Keratinocyte (primary cell): ENCODE results near the gene ANO2. TPM values are rescaled to one million over a fixed set of nuclear protein-coding genes. Genes with fewer than 3 reads are reported as not detected.

Experiments
- DNase-seq: peaks from one replicate; pipeline ENCODE4 v3.0.0-alpha.2; 2011; ENCODE audit warnings: low read depth, missing footprints, low spot score
- FAIRE-seq: peaks from 2 replicates; lab custom pipeline; 2011; peaks lifted over from hg19 to GRCh38; lab: Jason Lieb, UNC
- H2AFZ ChIP-seq: 2 replicates; pipeline ENCODE4 v1.6.0; 2012; ENCODE audit warnings: low read length, control low read depth, inconsistent platforms; ENCODE audit not compliant: control insufficient read depth
- H3K27ac ChIP-seq: 2 replicates; pipeline ENCODE4 v1.5.1; 2011; ENCODE audit warnings: low read length; ENCODE audit not compliant: control insufficient read depth, insufficient read depth
- H3K27me3 ChIP-seq: 3 replicates; pipeline ENCODE4 v1.6.0; 2011; ENCODE audit warnings: low read length; ENCODE audit not compliant: control insufficient read depth, insufficient read depth; ENCODE audit errors: extremely low read depth
- H3K36me3 ChIP-seq, 2 experiments: 2 replicates in 1 of 2; 3 replicates in 1 of 2; pipeline ENCODE4 v1.5.1; 2011; ENCODE audit warnings: low read length in 2 of 2, mild to moderate bottlenecking in 1 of 2; ENCODE audit not compliant: control insufficient read depth in 2 of 2, insufficient read depth in 2 of 2; ENCODE audit errors: extremely low read depth in 1 of 2
- H3K4me1 ChIP-seq: 3 replicates; pipeline ENCODE4 v1.5.1; 2011; ENCODE audit warnings: low read length; ENCODE audit not compliant: control insufficient read depth, insufficient read depth; ENCODE audit errors: extremely low read depth
- H3K4me2 ChIP-seq: 3 replicates; pipeline ENCODE4 v1.6.0; 2011; ENCODE audit warnings: low read depth, low read length; ENCODE audit not compliant: control insufficient read depth, insufficient read depth; ENCODE audit errors: extremely low read depth
- H3K4me3 ChIP-seq, 3 experiments: fragments of 200-600 bp in 1 of 3; sonication (generic) in 1 of 3; 2 replicates in 2 of 3; 3 replicates in 1 of 3; pipeline ENCODE4 v1.5.1; 2011 to 2016; ENCODE audit warnings: low read length in 3 of 3, mild to moderate bottlenecking in 3 of 3, control low read depth in 2 of 3, inconsistent platforms in 1 of 3, low read depth in 1 of 3, mixed read lengths in 1 of 3, mixed run types in 1 of 3, moderate library complexity in 1 of 3; ENCODE audit not compliant: control insufficient read depth in 2 of 3, insufficient read depth in 2 of 3; ENCODE audit errors: extremely low read depth in 1 of 3
- H3K79me2 ChIP-seq: 2 replicates; pipeline ENCODE4 v1.6.0; 2012; ENCODE audit warnings: low read length; ENCODE audit not compliant: control insufficient read depth, insufficient read depth
- H3K9ac ChIP-seq: 3 replicates; pipeline ENCODE4 v1.6.0; 2011; ENCODE audit warnings: low read length; ENCODE audit not compliant: control insufficient read depth, insufficient read depth; ENCODE audit errors: extremely low read depth
- H3K9me1 ChIP-seq: 3 replicates; pipeline ENCODE4 v1.6.0; 2011; ENCODE audit warnings: low read length; ENCODE audit not compliant: control insufficient read depth, insufficient read depth; ENCODE audit errors: extremely low read depth
- H3K9me3 ChIP-seq: 2 replicates; pipeline ENCODE4 v1.5.1; 2012; ENCODE audit warnings: low read depth, low read length; ENCODE audit not compliant: control insufficient read depth
- H4K20me1 ChIP-seq: 3 replicates; pipeline ENCODE4 v1.6.0; 2011; ENCODE audit warnings: low read length; ENCODE audit not compliant: control insufficient read depth, insufficient read depth; ENCODE audit errors: extremely low read depth
- EZH2 ChIP-seq: IDR thresholded peaks from one replicate; pipeline ENCODE4 v1.6.1; 2012; ENCODE audit warnings: inconsistent platforms, mild to moderate bottlenecking, low read length, moderate library complexity
- dilution Hi-C: fragments of 300-500 bp; cut with MboI; formaldehyde crosslinking; loops from one replicate; pipeline ENCODE4 v1.7.0; 2020; ENCODE audit warnings: low sequenced_read_pairs; ENCODE audit not compliant: extremely low pct_ligation_motif_present
- polyA plus RNA-seq, 5 experiments: library from polyadenylated mRNA; depleted of rRNA in 3 of 5; stranded (reverse) in 3 of 5; stranded (forward) in 1 of 5; unstranded in 1 of 5; fragments of >200 nt; gene quantifications; 1 replicate in 1 of 5; 2 replicates in 3 of 5; 3 replicates in 1 of 5; pipeline versions ENCODE4 v1.2.1 to v1.2.3, GENCODE V29; 2011 to 2012; ENCODE audit warnings: missing spikeins in 2 of 5, low read depth in 1 of 5, low replicate concordance in 1 of 5
- TF ChIP-seq, protein P1 (sequence below), 3 experiments: IDR thresholded peaks in 1 of 3; conservative IDR thresholded peaks in 1 of 3; optimal IDR thresholded peaks in 1 of 3; 2 replicates in 2 of 3; 3 replicates in 1 of 3; pipeline versions ENCODE3 to v1.5.1; 2011; ENCODE audit warnings: low read length in 3 of 3, mild to moderate bottlenecking in 3 of 3, moderate library complexity in 2 of 3, control low read depth in 1 of 3, inconsistent platforms in 1 of 3; ENCODE audit not compliant: insufficient read depth in 2 of 3; ENCODE audit errors: extremely low read depth in 1 of 3

Gene ANO2
- polyA plus RNA-seq, 1 donor (not counting 4 experiments of a cell fraction or from before 2014, with no cell fraction given): 0.14 TPM

DNA sequence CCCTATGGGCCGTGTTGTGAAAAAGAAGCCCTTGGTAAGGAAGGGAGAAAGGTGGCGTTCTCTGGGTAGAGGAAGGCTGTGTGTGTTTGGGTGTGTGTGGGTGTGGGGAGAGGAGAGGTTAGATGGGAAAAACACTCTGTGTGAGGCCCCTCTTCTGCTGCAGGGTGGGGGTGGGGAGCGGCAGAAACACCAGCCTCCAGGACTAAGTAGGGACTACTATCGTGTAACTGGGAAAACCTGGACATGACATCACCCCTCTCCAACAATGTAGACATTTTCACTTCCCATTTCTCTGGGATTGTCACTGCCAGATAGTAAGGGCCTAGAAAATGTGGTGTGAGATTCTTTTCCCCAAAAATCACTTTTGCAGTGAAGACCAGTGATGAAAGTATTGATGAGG is 308.2 kb downstream of the ANO2 start:
- Histone ChIP-seq H3K4me1 (no peaks in the 10 kb centered on the region), H2AFZ (no peak overlapping the region), H3K27me3 (no peaks in the 10 kb centered on the region), H3K4me3 (no peak overlapping the region), H3K27ac (no peak overlapping the region), H3K36me3 (no peaks in the 10 kb centered on the region), H3K9me1 (no peaks in the 10 kb centered on the region), H3K4me2 (no peak overlapping the region), H4K20me1 (no peaks in the 10 kb centered on the region), H3K9ac (no peak overlapping the region), H3K79me2 (no peaks in the 10 kb centered on the region), H3K9me3 (no peaks in the 10 kb centered on the region)
- DNase-seq (no peak), FAIRE-seq (no peak)
- dilution Hi-C loops: no loop called here
- TF ChIP-seq EZH2: no peak
- TF ChIP-seq, protein P1, sequence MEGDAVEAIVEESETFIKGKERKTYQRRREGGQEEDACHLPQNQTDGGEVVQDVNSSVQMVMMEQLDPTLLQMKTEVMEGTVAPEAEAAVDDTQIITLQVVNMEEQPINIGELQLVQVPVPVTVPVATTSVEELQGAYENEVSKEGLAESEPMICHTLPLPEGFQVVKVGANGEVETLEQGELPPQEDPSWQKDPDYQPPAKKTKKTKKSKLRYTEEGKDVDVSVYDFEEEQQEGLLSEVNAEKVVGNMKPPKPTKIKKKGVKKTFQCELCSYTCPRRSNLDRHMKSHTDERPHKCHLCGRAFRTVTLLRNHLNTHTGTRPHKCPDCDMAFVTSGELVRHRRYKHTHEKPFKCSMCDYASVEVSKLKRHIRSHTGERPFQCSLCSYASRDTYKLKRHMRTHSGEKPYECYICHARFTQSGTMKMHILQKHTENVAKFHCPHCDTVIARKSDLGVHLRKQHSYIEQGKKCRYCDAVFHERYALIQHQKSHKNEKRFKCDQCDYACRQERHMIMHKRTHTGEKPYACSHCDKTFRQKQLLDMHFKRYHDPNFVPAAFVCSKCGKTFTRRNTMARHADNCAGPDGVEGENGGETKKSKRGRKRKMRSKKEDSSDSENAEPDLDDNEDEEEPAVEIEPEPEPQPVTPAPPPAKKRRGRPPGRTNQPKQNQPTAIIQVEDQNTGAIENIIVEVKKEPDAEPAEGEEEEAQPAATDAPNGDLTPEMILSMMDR (optimal IDR thresholded peaks at IDR 0.05 in 1 of 3, IDR thresholded peaks at IDR 0.05 in 1 of 3, conservative IDR thresholded peaks at IDR 0.05 in 1 of 3; ENCODE audit: extremely low read depth in 1 of 3, insufficient read depth in 2 of 3, low read length in 3 of 3): no peak

DNA sequence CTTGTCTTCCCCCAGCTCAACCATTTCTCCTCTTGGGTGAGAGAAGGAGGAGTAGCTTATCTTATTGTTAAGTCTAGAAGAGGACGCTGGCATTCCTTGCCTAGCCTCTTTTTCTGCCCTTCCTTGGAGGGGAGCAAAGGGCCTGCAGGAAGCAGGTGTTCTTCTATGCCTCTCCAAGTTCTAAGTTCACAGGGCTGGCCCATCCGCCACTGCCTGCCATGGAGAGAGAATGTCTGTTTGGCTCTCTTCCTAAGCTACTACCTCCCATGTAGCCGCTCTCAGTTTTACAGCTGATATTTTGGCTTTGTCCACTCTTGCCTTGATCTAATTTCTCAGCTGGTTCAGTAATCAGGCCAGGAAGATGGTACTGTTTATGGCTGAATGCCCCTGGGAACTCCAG is 312.0 kb downstream of the ANO2 start:
- Histone ChIP-seq H3K79me2 (no peaks in the 10 kb centered on the region), H3K9me3 (no peaks in the 10 kb centered on the region), H3K9me1 (no peaks in the 10 kb centered on the region), H3K36me3 (no peaks in the 10 kb centered on the region), H3K27me3 (no peaks in the 10 kb centered on the region), H3K4me1 (no peaks in the 10 kb centered on the region), H3K4me2 (no peak overlapping the region), H2AFZ (no peak overlapping the region), H4K20me1 (no peaks in the 10 kb centered on the region), H3K4me3 (no peak overlapping the region), H3K27ac (no peak overlapping the region), H3K9ac (no peak overlapping the region)
- dilution Hi-C loops: no loop called here
- DNase-seq (no peak), FAIRE-seq (no peak)
- no peak for TF ChIP-seq EZH2
- TF ChIP-seq, protein P1 (optimal IDR thresholded peaks at IDR 0.05 in 1 of 3, IDR thresholded peaks at IDR 0.05 in 1 of 3, conservative IDR thresholded peaks at IDR 0.05 in 1 of 3; ENCODE audit: extremely low read depth in 1 of 3, insufficient read depth in 2 of 3, low read length in 3 of 3): no peak
